Brain microvascular endothelial cell (primary cell): ENCODE data around the gene WWOX.
"Not testable (repeated sequence)": the region's sequence is repeated elsewhere in the genome, so short reads cannot be mapped to it uniquely, and the experiment has no call there.

Experiments
- DNase-seq: peaks from one replicate; pipeline ENCODE4 v3.0.0-alpha.2; 2020
- H3K27ac ChIP-seq: fragments of 250-450 bp; sonication (Bioruptor Pico); 2 replicates; pipeline ENCODE4 v1.5.1; 2020; ENCODE audit warnings: mild to moderate bottlenecking, moderate library complexity
- H3K27me3 ChIP-seq: fragments of 250-450 bp; sonication (Bioruptor Pico); replicated peaks from 2 replicates; pipeline ENCODE4 v1.5.1; 2020; ENCODE audit warnings: mild to moderate bottlenecking
- H3K36me3 ChIP-seq: fragments of 250-450 bp; sonication (Bioruptor Pico); replicated peaks from 2 replicates; pipeline ENCODE4 v1.5.1; 2020; ENCODE audit warnings: mild to moderate bottlenecking
- H3K4me3 ChIP-seq: 2 replicates; pipeline ENCODE4 v1.5.1; 2011; ENCODE audit warnings: low read depth, mild to moderate bottlenecking, control low read depth, low read length, moderate library complexity
- CTCF ChIP-seq: IDR thresholded peaks from 2 replicates; pipeline ENCODE4 v1.5.1; 2011; ENCODE audit warnings: low read depth, mild to moderate bottlenecking, moderate library complexity, low read length, control low read depth, inconsistent platforms; ENCODE audit errors: missing control alignments
- in situ Hi-C: cut with HindIII; loops from 2 replicates; pipeline ENCODE4 v1.10.0; 2017; ENCODE audit warnings: low sequenced_read_pairs, low pct_ligation_motif_present

WWOX gene

GRCh38 chr16:78596996-78597422, 497.6 kb downstream of the WWOX start:
- Histone ChIP-seq H3K4me3 (no peak overlapping the region), H3K27me3 (no peaks in the 10 kb centered on the region), H3K36me3 (no peaks in the 10 kb centered on the region), H3K27ac (no peak overlapping the region)
- no peak for TF ChIP-seq CTCF
- in situ Hi-C loops = no loop called here
- DNase-seq = no peak

GRCh38 chr16:78597809-78598570, 498.5 kb downstream of the WWOX start:
- no peak overlapping the region for H3K4me3 ChIP-seq
- DNase-seq = no peak
- in situ Hi-C loops = no loop called here
- no peaks in the 10 kb centered on the region for H3K27me3 ChIP-seq
- H3K36me3 ChIP-seq = no peaks in the 10 kb centered on the region
- no peak overlapping the region for H3K27ac ChIP-seq
- no peak for TF ChIP-seq CTCF

- DNase-seq = no peak
- in situ Hi-C loops = no loop called here
- no peak overlapping the region for H3K4me3 ChIP-seq
- H3K27ac ChIP-seq = no peak overlapping the region
- no peaks in the 10 kb centered on the region for H3K27me3 ChIP-seq
- TF ChIP-seq CTCF = no peak
- no peaks in the 10 kb centered on the region for H3K36me3 ChIP-seq
These were observed 499.8 kb downstream of the WWOX start for GRCh38 chr16:78599271-78599670.

GRCh38 chr16:78604423-78605062, 505.1 kb downstream of the WWOX start:
- H3K27me3 ChIP-seq, H3K4me3 ChIP-seq, H3K36me3 ChIP-seq, H3K27ac ChIP-seq, DNase-seq, in situ Hi-C loops: not testable (repeated sequence)

- no peaks in the 10 kb centered on the region for H3K27me3 ChIP-seq
- in situ Hi-C loops = no loop called here
- H3K27ac ChIP-seq = no peak overlapping the region
- DNase-seq = no peak
- no peak for TF ChIP-seq CTCF
- H3K4me3 ChIP-seq = no peak overlapping the region
- H3K36me3 ChIP-seq = no peaks in the 10 kb centered on the region
These were observed 506.2 kb downstream of the WWOX start for GRCh38 chr16:78605548-78606101.

- Histone ChIP-seq H3K36me3 (no peaks in the 10 kb centered on the region), H3K27ac (no peak overlapping the region), H3K4me3 (no peak overlapping the region), H3K27me3 (no peaks in the 10 kb centered on the region)
- TF ChIP-seq CTCF = no peak
- no peak for DNase-seq
- in situ Hi-C loops = no loop called here
These were observed 507.1 kb downstream of the WWOX start for GRCh38 chr16:78606545-78606944.
